PC-9 (cell line): ENCODE data around the gene SLC6A19. TPM values are rescaled to one million over a fixed set of nuclear protein-coding genes. Genes with fewer than 3 reads are reported as not detected.

Source experiments
- BruUV-seq: library from RNA; stranded (reverse); fragments of 400-500 nt; replicated peaks from 2 replicates; lab custom pipeline; 2021; lab: Mats Ljungman, UMichigan
- CTCF ChIA-PET: fragments of 300-600 bp; sonication (Branson Sonifier 250); formaldehyde crosslinking; loops from one replicate; lab custom pipeline; 2022; ENCODE audit warnings: antibody characterized with exemption; lab: Charles Lee
- POLR2A ChIA-PET: fragments of 300-600 bp; sonication (Branson Sonifier 250); formaldehyde crosslinking; loops from one replicate; lab custom pipeline; 2022; ENCODE audit warnings: antibody characterized with exemption; ENCODE audit not compliant: unreplicated experiment; lab: Charles Lee
- DNase-seq, 2 experiments: peaks; one replicate each; pipeline versions ENCODE4 v3.0.0 to v3.0.0-alpha.2; 2015 to 2022; ENCODE audit warnings: mixed read lengths in 1 of 2
- H2AFZ ChIP-seq: fragments of 200-600 bp; sonication (generic); 2 replicates; pipeline ENCODE4 v1.8.1; 2017; ENCODE audit warnings: antibody characterized with exemption
- H3F3A ChIP-seq: fragments of 200-600 bp; sonication (generic); 2 replicates; pipeline ENCODE4 v1.8.1; 2017; ENCODE audit warnings: antibody characterized with exemption, mild to moderate bottlenecking, low read depth; ENCODE audit not compliant: insufficient read depth
- H3K27ac ChIP-seq: fragments of 200-600 bp; sonication (generic); 2 replicates; pipeline ENCODE4 v1.6.1; 2016; ENCODE audit warnings: mixed run types
- H3K27me3 ChIP-seq: fragments of 200-600 bp; sonication (generic); 2 replicates; pipeline ENCODE4 v1.6.1; 2016; ENCODE audit warnings: low read depth, mixed run types; ENCODE audit not compliant: insufficient read depth
- H3K36me3 ChIP-seq: fragments of 200-600 bp; sonication (generic); 2 replicates; pipeline ENCODE4 v1.6.1; 2016; ENCODE audit warnings: low read depth, mixed run types
- H3K4me1 ChIP-seq: fragments of 200-600 bp; sonication (generic); replicated peaks from 2 replicates; pipeline ENCODE4 v1.6.1; 2016; ENCODE audit warnings: mixed run types; ENCODE audit not compliant: insufficient read depth
- H3K4me2 ChIP-seq: fragments of 200-600 bp; sonication (generic); 2 replicates; pipeline ENCODE4 v1.6.1; 2017; ENCODE audit warnings: mixed run types
- H3K4me3 ChIP-seq: fragments of 200-600 bp; sonication (generic); 2 replicates; pipeline ENCODE4 v1.6.1; 2016; ENCODE audit warnings: mixed run types
- H3K79me2 ChIP-seq: fragments of 200-600 bp; sonication (generic); 2 replicates; pipeline ENCODE4 v1.6.1; 2017; ENCODE audit warnings: low read depth, mixed run types
- H3K9me2 ChIP-seq: fragments of 200-600 bp; sonication (generic); 2 replicates; pipeline ENCODE4 v1.8.1; 2017; ENCODE audit warnings: mild to moderate bottlenecking; ENCODE audit not compliant: insufficient read depth
- H3K9me3 ChIP-seq: fragments of 200-600 bp; sonication (generic); 2 replicates; pipeline ENCODE4 v1.8.1; 2016; ENCODE audit warnings: low read depth; ENCODE audit not compliant: insufficient read depth
- H4K20me1 ChIP-seq: fragments of 200-600 bp; sonication (generic); 2 replicates; pipeline ENCODE4 v1.8.1; 2017; ENCODE audit not compliant: insufficient read depth
- CTCF ChIP-seq: fragments of 200-600 bp; sonication (generic); conservative IDR thresholded peaks from 2 replicates; pipeline ENCODE4 v1.6.1; 2017; ENCODE audit warnings: mixed run types, antibody characterized with exemption, mild to moderate bottlenecking, moderate library complexity
- EZH2 ChIP-seq: fragments of 200-600 bp; sonication (generic); IDR thresholded peaks from 2 replicates; pipeline ENCODE4 v1.8.0; 2017; ENCODE audit warnings: antibody characterized with exemption, low read depth
- intact Hi-C: fragments of 100-400 bp; cut with micrococcal nuclease; formaldehyde crosslinking; loops from one replicate; pipeline ENCODE4 v1.10.0; 2022; ENCODE audit not compliant: unreplicated experiment
- total RNA-seq: library from RNA; stranded (reverse); gene quantifications from 2 replicates; pipeline ENCODE4 v1.2.3, GENCODE V29; 2021

Gene SLC6A19
- total RNA-seq, 1 experiment from 2014 or later, result not detected

- Histone ChIP-seq H3K36me3 (no peaks in the 10 kb centered on the region), H3K27me3 (peaks cover 100% of the 10 kb centered on the region), H3K4me2 (no peak overlapping the region), H3K9me3 (no peaks in the 10 kb centered on the region), H3F3A (0 out of 2 replicates have a peak, but pooled peaks cover 7% of the 10 kb centered on the region), H2AFZ (no peak overlapping the region), H3K4me3 (no peak overlapping the region), H3K79me2 (no peaks in the 10 kb centered on the region), H3K27ac (no peak overlapping the region), H3K9me2 (no peaks in the 10 kb centered on the region), H3K4me1 (no peaks in the 10 kb centered on the region), H4K20me1 (no peaks in the 10 kb centered on the region; the same call in 1 of the 2 replicates)
- no TSS peak for BruUV-seq
- POLR2A ChIA-PET, result interaction anchor here (0.9 kb wide), 1 partner anchor 772 kb away, joined by 4 read pairs; no protein-coding TSS in a partner anchor
- CTCF ChIA-PET, result no interaction called here
- intact Hi-C loops, result no loop called here
- DNase-seq, result no peak
- TF ChIP-seq EZH2, result no peak
- no peak for TF ChIP-seq CTCF
These were observed 17.8 kb upstream of the SLC6A19 start for GRCh38 chr5:1183424-1184162.

GRCh38 chr5:1184163-1184470 lies 17.3 kb upstream of the SLC6A19 start:
- TF ChIP-seq CTCF, result no peak
- TF ChIP-seq EZH2, result no peak
- Histone ChIP-seq H3K36me3 (no peaks in the 10 kb centered on the region), H3F3A (0 out of 2 replicates have a peak, but pooled peaks cover 7% of the 10 kb centered on the region), H3K4me3 (no peak overlapping the region), H4K20me1 (no peaks in the 10 kb centered on the region; the same call in 1 of the 2 replicates), H3K4me2 (no peak overlapping the region), H3K27ac (no peak overlapping the region), H3K9me3 (no peaks in the 10 kb centered on the region), H2AFZ (no peak overlapping the region), H3K4me1 (no peaks in the 10 kb centered on the region), H3K79me2 (no peaks in the 10 kb centered on the region), H3K27me3 (peaks cover 100% of the 10 kb centered on the region), H3K9me2 (no peaks in the 10 kb centered on the region)
- CTCF ChIA-PET, result no interaction called here
- DNase-seq, result no peak
- intact Hi-C loops, result no loop called here
- no TSS peak for BruUV-seq
- POLR2A ChIA-PET, result no interaction called here

GRCh38 chr5:1184481-1184880 lies 16.9 kb upstream of the SLC6A19 start:
- Histone ChIP-seq H3K4me3 (no peak overlapping the region), H3K9me2 (no peaks in the 10 kb centered on the region), H3K36me3 (no peaks in the 10 kb centered on the region), H3K79me2 (no peaks in the 10 kb centered on the region), H3K4me1 (no peaks in the 10 kb centered on the region), H3F3A (0 out of 2 replicates have a peak, but pooled peaks cover 7% of the 10 kb centered on the region), H3K4me2 (no peak overlapping the region), H3K27me3 (peaks cover 100% of the 10 kb centered on the region), H3K27ac (no peak overlapping the region), H2AFZ (no peak overlapping the region), H4K20me1 (no peaks in the 10 kb centered on the region; the same call in 1 of the 2 replicates), H3K9me3 (no peaks in the 10 kb centered on the region)
- CTCF ChIA-PET, result no interaction called here
- intact Hi-C loops, result no loop called here
- TF ChIP-seq EZH2 (no peak), CTCF (no peak)
- BruUV-seq, result no TSS peak
- DNase-seq, result no peak
- POLR2A ChIA-PET, result no interaction called here
